K562 treated with DMSO at 1 percent for 48 hours (cell line): ENCODE data around the gene TAF11L14. TPM values are rescaled to one million over a fixed set of nuclear protein-coding genes. Genes with fewer than 3 reads are reported as not detected.

Source experiments
- total RNA-seq: library from RNA; unstranded; fragments of 300-600 nt; gene quantifications from 2 replicates; pipeline ENCODE4 v1.2.3, GENCODE V29; 2022; ENCODE audit warnings: low replicate concordance; ENCODE audit errors: extremely low read depth

The TAF11L14 gene
- total RNA-seq = not detected in 2 replicates

DNA sequence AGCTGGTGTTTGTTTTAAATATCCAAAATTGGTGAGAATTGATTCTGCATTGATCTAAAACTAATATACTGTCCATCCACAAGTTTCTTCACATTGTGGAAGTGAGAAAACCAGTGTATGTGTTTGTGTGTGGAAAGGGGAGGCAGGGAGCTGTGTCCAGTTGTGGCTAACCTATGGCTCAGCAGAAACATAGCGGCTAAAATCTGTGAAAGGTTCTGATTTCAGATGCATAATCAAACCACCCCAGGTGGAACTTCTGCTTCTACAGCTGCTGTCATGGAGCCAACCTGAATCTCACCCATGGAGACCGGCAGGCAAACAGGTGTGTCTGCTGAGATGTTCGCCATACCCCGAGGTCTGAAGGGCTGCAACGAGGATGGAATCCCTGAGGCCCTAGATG is at the start of gene TAF11L14:
Gene TAF11L14, plus strand, starts transcription at position 301 of the 400 bp plus-strand sequence.

DNA sequence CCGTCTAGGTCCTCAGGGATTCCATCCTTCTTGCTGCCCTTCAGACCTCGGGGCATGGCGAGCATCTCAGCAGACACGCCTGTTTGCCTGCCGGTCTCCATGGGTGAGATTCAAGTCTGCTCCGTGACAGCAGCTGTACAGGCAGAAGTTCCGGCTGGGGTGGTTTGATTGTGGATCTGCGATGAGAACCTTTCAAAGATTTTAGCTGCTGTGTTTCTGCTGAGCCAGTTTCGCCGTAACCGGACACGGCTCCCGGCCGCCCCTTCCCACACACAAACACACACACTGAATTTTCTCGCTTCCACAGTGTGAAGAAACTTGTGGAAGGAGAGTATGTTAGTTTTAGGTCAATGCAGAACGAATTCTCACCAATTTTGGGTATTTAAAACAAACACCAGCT is 48.6 kb upstream of the TAF11L14 start, which contains the start of gene TAF11L7:
Gene TAF11L7, minus strand, starts transcription at position 101 of the 400 bp plus-strand sequence.

DNA sequence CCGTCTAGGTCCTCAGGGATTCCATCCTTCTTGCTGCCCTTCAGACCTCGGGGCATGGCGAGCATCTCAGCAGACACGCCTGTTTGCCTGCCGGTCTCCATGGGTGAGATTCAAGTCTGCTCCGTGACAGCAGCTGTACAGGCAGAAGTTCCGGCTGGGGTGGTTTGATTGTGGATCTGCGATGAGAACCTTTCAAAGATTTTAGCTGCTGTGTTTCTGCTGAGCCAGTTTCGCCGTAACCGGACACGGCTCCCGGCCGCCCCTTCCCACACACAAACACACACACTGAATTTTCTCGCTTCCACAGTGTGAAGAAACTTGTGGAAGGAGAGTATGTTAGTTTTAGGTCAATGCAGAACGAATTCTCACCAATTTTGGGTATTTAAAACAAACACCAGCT is 43.4 kb upstream of the TAF11L14 start, which contains the start of gene TAF11L8:
Gene TAF11L8, minus strand, starts transcription at position 101 of the 400 bp plus-strand sequence.

GRCh38 chr5:17594255-17594654 is 40.0 kb upstream of the TAF11L14 start, which contains the start of gene TAF11L9:
Gene TAF11L9, minus strand, starts transcription at chr5:17594394.

DNA sequence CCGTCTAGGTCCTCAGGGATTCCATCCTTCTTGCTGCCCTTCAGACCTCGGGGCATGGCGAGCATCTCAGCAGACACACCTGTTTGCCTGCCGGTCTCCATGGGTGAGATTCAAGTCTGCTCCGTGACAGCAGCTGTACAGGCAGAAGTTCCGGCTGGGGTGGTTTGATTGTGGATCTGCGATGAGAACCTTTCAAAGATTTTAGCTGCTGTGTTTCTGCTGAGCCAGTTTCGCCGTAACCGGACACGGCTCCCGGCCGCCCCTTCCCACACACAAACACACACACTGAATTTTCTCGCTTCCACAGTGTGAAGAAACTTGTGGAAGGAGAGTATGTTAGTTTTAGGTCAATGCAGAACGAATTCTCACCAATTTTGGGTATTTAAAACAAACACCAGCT is 36.5 kb upstream of the TAF11L14 start, which contains the start of gene TAF11L10:
Gene TAF11L10, minus strand, starts transcription at position 101 of the 400 bp plus-strand sequence.

DNA sequence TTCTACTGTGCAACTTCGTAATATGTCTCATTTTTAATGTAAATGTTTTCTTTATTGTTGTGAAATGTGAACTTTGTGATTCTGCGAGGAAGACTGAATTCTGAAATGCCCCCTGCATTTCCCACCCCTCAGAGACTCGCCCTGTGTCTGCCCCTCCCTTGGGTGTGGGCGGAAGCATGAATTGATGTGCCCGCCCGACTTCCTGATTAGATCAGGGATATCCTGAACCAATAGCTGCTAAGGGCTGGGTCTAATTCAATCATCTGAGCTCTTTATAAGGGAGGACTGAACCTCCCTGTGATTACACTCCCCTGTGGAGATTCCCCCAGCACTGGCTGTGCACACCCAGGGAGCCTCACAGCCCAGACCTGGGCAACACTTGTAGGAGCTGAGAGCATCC is 30.4 kb upstream of the TAF11L14 start, which contains the start of gene TAF11L11:
Gene TAF11L11, plus strand, starts transcription at position 304 of the 400 bp plus-strand sequence.

GRCh38 chr5:17610092-17610491 is 24.2 kb upstream of the TAF11L14 start, which contains the start of gene TAF11L12:
Gene TAF11L12, plus strand, starts transcription at chr5:17610392.

DNA sequence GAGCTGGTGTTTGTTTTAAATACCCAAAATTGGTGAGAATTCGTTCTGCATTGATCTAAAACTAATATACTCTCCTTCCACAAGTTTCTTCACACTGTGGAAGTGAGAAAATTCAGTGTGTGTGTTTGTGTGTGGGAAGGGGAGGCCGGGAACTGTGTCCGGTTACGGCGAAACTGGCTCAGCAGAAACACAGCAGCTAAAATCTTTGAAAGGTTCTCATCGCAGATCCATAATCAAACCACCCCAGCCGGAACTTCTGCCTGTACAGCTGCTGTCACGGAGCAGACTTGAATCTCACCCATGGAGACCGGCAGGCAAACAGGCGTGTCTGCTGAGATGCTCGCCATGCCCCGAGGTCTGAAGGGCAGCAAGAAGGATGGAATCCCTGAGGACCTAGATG is 2.5 kb upstream of the TAF11L14 start, which contains the start of gene TAF11L13:
Gene TAF11L13, plus strand, starts transcription at position 301 of the 400 bp plus-strand sequence.

Other genes with a start within 250 kb of the TAF11L14 start
- not detected in 2 replicates for gene TAF11L2, start 136.2 kb upstream of the TAF11L14 start, total RNA-seq
- not detected in 2 replicates for gene TAF11L3, start 116.1 kb upstream of the TAF11L14 start, total RNA-seq
- not detected in 2 replicates for gene TAF11L4, start 112.7 kb upstream of the TAF11L14 start, total RNA-seq
- not detected in 2 replicates for gene TAF11L5, start 109.2 kb upstream of the TAF11L14 start, total RNA-seq
- gene TAF11L6, start 105.8 kb upstream of the TAF11L14 start, total RNA-seq = not detected in 2 replicates
- gene TAF11L7, start 48.7 kb upstream of the TAF11L14 start, total RNA-seq = not detected in 2 replicates
- not detected in 2 replicates for gene TAF11L8, start 43.5 kb upstream of the TAF11L14 start, total RNA-seq
- gene TAF11L9, start 40.1 kb upstream of the TAF11L14 start, total RNA-seq = not detected in 2 replicates
- not detected in 2 replicates for gene TAF11L10, start 36.6 kb upstream of the TAF11L14 start, total RNA-seq
- gene TAF11L11, start 30.3 kb upstream of the TAF11L14 start, total RNA-seq = not detected in 2 replicates
- not detected in 2 replicates for gene TAF11L12, start 24.1 kb upstream of the TAF11L14 start, total RNA-seq
- gene TAF11L13, start 2.4 kb upstream of the TAF11L14 start, total RNA-seq = not detected in 2 replicates